Esophagus mucosa (tissue), 1 donor: ENCODE results near the gene SLC39A11. TPM values are rescaled to one million over a fixed set of nuclear protein-coding genes. Genes with fewer than 3 reads are reported as not detected.
A peak's percentile ranks its signal among the peaks of the same experiment; 100 is the strongest.
"Not testable (repeated sequence)": the region's sequence is repeated elsewhere in the genome, so short reads cannot be mapped to it uniquely, and the experiment has no call there.

Experiments
- ATAC-seq: fragments of 200-7000 bp; cut with Tn5 transposase; one replicate; pipeline ENCODE4 v1.9.1; 2020
- total RNA-seq: library from RNA; stranded (reverse); gene quantifications from one replicate; pipeline ENCODE4 v1.2.4, GENCODE V29; 2023
- donor health status: DM: yes; HTN: yes; CAD: no.

Gene SLC39A11
- total RNA-seq, 1 donor from 2014 or later, result 32.8 TPM

DNA sequence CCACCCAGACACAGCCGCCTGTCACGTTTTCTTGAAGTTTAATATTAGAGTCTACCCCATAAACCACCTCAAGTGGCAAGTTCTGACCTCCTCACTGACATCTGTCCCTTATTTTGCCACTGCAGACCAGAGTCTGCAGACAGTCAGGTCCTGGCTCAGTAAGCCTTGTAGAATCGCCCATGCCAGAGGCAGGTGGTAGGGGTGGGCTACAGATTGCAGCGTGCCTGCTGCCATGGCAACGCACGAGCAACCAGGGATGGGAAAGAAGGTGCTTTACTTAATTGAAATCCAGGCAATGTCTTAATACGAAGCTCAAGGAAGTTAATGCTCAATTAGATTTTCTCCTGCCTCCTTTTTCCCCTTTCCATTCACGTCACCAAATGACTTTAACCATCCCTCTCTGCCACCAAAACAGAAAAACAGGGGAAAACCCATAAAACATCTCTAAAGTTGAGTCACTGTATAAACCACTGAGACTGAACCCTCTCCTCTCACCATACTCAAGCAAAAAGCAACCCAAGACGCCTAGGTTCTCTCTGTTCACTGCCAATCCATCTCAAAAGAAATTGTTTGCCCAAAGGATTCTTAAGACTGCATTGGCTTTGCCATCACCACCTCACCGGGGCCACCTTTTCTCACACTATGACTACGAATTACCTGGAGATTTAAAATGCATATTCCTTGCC, 228.8 kb downstream of the SLC39A11 start:
- ATAC-seq, result no peak

DNA sequence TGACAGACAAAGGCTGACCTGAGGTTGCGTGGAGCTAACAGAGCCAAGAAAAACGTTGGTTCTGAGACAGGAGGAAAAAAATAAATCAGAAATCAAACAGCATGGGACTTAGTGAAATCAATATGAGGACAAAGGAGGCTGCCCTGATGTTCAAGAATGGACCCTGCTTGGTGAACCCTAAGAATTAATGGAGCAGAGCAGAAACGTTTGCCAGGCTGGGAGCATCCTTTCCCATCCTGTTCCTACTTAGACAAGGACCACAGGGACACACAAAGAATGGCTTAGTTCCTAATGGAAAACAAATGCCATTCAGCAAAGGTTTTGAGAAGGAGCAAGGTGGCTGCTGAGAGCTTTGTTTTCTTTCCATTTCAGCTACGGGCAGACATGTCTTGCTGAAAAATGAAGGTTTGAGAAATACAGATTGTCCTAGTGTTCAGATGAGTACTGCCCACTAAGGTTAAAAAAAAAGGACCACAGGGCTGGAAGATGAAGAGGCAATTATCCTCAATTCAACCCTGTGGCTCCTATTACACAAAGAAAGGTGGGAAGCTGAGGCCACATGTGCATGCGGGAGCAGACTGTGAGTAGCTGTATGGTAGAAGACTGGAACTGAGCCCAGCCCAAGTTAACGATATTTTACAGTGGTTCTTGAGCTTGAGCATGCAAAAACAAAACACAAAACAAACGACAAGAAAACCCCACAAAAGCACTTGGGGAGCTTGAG, 230.1 kb downstream of the SLC39A11 start:
- no peak for ATAC-seq

DNA sequence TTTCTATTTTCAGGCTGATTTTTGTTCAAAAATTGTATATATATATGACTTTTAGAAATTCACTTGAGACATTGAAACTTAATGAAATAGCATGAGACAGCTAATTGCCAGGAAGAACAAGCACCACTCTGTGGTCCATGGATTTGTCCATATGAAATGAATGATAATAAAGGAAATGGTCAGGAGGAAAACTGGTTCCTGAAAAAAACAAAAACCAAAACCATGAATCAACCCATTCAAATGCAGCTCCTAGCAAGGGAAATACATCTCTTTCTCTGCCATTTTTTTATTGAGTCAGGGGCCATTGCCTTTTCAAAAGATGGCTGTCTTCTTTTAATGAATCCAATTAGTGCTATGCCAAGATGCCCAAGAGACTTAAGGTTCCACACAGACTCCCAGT, 230.7 kb downstream of the SLC39A11 start:
- no peak for ATAC-seq

DNA sequence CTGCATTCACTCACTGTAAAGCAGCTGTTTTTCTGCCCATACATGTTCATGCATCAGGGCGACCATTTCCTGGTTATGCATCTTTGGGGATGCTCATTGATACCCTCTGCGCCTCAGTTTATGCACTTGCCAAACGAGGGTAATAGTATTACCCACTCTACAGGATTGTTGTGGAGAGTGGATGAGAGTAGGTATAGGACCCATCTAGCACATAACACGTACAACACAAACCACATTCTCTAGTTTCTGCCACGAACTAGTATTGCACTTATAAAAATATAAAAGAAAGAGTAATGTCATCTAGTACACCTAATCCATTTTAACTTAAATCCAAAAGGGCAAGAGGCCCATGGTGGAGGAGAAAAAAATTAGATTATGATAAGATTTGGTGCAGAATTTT, 231.7 kb downstream of the SLC39A11 start:
- no peak for ATAC-seq

DNA sequence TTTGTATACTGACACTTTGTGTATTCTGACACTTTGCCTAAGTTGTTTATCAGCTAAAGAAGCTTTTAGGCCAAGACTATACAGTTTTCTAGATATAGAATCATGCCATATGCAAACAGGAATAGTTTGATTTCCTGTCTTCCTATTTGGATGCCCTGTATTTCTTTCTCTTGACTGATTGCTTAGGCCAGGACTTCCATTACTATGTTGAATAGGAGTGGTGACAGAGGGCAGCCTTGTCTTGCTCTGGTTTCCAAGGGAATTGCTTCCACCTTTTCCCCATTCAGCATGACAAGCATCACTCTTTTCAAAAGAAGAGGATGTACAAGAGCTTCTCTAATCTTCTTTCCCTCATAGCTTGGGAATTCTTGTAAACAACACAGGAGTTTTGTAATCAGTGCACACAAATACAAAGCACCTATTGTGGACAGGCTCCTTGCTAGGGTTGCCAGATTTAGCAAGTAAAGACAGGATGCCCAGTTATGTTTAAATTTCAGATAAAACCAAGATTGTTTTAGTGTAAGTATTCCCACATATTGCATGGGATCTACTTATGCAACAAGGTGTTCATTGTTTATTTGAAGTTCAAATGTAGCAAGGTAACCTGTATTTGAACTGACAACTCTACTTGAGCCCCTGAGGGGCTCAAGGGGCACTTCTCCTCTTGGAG, 233.5 kb downstream of the SLC39A11 start:
- no peak for ATAC-seq

DNA sequence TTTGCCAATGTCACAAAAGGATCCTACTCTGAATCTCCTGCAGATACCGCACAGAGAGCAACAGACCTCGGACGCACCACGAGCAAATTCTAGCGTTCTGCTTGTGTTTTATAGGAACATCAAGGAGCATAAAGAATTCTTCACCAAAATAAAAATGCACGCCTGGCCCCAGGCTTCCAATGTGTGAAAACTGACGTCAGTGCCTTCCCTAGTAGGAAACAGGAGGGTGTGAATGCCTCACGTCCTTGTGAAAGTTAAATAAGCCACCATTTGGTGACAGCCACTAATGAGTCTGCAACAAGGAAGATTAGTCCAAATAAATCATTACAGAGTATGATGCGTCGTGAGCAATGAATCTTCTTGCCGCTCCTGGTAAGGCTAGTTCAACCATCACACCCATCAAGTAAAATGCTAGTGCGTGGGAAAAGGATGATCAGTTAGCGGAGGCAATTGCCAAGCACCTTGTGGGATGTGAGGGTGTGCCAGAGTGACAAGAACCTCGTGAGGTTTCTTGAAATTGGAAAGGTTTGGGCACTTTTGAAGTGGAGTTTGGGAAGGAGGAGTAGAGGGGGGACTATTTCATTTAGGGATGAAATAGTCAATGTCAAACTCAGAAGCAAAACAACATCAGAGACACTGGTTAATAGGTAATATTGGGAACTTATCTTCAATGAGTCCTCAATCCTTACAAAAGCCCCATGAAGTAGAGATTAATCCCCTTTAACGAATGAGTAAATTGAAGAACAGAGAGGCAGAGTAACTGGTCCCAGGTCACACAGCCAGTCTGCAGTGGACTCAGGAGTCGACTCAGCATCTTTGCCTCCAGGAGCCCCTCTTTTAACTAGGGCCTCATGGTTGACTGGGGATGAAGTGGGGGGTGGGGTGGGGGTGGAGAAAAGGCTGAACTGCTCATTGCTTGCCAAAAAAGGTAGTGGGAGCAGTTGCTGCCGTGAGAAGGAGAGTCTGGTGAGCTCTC, 238.8 kb downstream of the SLC39A11 start:
- ATAC-seq, result peak; percentile 46

DNA sequence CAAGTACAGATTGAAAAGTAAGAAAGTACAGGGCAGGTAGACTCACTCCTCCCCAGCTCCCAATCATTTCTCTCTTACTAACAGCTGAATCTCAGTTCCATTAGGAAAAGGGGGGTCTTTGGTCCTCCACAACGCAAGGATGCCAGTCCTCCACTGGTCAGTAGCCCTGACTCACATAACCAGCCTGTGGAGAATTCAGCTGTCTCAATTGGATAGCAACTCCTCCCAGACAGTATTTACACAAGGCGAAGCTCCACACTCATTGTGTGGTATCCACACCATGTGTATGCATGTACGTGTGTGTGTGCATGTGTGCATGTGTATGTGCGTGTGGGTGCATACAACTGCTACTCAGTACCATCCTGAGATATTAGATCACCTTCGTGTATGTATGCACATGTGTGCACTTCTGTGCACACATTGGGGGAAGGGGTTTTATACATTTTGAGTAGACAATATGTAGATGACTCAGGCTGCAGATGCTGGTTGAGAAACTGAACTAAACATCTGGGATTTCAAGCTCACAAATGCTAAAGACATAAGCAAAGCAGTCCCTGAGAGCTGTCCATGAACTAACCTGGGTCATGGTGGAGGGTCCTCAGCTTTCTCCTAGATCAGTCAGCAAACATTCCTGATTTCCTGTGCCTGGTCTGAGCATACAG, 240.1 kb downstream of the SLC39A11 start:
- ATAC-seq, result no peak

DNA sequence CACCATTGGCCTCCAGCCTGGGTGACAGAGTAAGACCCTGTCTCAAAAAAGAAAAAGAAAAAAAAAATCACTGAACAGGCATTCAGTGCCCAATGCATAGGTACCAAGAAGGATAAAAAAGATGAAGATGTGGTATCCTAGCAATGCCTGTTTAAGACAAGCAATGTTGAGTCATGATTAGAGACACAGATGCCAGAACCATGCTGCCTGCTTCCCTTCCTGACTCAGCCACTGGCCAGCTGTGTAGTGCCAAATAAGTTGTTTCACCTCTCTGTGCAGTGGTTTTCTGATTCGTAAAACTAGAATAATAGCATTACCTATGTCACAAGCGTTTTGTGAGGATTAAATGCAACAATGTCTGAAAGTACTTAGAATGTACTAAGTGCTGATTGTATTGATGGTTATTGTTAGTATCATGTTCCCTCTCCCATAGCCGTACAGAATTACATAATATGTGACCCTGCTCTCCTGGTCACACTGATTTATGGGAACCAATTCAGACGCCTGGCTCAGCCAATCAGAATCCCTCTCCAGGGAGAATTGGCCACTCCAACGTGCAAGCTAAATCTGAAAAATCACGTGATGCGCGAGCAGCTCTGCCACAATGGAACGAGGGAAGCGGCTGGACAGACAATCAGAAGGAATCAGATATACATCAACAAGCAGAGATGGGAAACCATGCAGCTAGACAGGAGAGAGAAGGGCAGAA, 241.9 kb downstream of the SLC39A11 start:
- peak; percentile 62 for ATAC-seq

DNA sequence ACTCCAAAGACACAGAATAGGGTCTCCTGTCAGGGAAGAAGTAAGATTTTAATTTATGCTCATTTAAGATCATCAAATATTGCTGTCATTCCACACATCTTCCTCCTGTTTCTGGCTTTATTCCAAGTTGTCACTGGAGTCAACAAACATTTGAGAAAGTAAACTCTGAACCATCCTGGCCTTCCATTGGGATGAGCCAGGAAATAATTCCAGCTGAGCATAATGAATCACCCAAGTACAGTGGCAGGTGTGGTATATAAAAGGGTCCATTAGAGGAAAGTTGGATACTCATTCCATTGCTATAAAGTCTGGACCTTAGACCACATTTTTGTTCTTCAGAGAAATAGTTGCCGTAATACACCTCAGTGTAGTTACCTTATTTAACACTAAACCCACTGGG, 246.1 kb downstream of the SLC39A11 start:
- no peak for ATAC-seq

DNA sequence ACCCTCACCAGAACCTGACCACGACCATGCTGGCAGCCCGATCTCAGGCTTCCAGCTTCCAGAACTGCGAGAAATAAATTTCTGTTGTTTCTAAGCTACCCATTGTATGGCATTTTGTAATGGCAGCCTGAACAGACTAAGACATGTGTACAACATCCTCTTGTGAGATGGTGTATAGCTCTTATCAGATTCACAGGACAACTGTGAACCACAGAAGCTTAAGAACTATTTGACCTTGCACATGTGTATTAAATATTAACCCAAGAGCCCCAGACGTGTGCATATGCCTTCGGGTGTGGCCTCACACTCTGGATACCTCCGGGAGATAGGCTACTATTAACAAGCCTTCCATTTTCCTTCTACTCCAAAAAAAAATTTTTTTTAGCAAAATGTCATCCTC, 248.9 kb downstream of the SLC39A11 start:
- ATAC-seq, result no peak

DNA sequence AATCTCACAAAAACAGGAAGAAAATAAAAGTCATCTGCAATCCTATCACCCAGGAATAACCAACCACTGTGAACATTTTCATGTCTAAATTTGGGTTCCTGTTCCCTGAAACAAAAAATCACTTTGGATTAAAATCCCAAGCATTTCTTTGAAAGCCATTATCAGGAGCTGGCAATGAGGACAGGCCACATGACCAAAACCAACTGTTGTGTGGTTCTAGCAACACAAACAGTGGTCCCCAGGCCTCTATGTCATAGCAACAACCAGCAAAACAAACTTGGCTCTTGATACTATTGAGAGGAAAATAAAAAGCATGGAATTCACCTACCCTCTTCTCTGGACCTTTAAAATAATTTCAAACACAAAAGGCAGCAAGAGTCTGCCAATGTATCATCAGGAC, 252.5 kb downstream of the SLC39A11 start:
- no peak for ATAC-seq

DNA sequence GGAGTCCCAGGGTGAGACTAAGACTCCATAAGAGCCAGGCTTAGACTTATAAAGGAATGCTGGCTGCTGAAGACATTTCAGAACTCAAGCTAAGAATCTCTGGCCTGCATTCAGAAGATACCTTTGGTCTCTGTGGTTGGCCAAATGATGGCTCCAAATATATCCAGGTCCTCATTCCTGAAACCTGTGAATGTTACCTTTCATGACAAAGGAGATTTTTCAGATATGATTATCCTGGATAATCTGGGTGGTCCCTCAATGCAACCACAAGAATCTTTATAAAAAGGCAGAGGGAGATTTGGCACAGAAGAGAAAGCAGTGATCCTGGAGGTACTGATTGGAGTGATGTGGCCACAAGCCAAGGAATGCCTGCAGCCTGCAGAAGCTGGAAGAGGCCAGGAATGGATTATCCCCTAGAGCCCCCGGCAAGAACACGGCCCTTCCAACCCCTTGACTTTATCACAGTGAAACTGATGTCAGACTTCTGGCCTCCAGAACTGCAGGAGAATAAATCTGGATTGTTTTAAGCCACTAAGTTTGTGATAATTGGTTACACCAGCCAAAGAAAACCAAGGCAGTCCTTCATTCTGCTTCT, 253.3 kb downstream of the SLC39A11 start:
- no peak for ATAC-seq

DNA sequence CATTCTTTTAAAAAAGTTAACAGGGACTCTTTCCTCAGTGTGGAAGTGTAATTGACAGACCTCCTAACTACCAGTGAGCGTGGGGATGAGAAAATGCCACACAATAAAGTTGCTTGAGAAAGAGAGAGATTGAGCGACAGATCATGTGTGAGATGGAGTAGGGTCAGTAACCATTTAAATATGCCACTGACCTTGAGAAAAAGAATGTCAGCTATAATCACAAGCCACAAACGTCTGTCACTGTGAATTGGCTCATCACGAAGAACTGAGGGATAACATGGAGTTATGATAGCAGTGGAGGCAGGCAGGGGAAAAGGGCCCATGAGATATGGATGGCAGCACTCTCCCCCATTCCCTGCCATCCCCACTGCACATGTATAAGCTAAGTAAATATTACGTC, 253.9 kb downstream of the SLC39A11 start:
- no peak for ATAC-seq

DNA sequence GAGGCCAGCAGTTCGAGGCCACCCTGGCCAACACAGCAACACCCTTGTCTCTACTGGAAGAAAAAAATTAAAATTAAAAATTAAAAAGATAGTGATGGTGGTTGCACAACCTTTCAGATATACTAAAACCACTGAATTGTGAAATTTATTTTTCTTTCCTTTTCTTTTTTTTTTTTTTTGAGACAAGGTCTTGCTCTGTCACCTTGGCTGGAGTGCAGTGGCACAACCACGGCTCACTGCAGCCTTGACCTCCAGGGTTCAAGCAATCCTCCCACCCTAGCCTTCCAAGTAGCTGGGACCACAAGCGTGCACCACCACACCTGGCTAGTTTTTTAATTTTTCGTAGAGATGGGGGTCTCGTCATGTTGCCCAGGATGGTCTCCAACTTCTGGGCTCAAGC, 254.4 kb downstream of the SLC39A11 start:
- ATAC-seq, result no peak

DNA sequence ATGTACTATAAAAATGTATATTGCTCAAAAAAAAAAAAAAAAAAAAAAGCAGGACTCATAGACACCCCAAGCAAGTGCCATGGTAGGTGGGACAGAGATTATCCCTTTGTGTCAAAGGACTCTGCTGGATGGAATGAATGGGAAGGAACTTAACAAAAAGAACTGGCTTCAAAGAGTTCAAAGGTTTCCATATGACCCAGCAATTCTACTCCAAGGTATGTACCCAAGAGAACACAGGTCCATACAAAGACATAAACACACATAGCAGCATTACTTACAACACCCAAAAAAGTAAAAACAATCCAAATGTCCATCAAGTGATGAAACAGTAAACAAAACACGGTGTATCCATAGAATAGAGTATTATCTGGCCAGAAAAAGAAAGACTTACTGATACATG, 255.2 kb downstream of the SLC39A11 start:
- no peak for ATAC-seq

DNA sequence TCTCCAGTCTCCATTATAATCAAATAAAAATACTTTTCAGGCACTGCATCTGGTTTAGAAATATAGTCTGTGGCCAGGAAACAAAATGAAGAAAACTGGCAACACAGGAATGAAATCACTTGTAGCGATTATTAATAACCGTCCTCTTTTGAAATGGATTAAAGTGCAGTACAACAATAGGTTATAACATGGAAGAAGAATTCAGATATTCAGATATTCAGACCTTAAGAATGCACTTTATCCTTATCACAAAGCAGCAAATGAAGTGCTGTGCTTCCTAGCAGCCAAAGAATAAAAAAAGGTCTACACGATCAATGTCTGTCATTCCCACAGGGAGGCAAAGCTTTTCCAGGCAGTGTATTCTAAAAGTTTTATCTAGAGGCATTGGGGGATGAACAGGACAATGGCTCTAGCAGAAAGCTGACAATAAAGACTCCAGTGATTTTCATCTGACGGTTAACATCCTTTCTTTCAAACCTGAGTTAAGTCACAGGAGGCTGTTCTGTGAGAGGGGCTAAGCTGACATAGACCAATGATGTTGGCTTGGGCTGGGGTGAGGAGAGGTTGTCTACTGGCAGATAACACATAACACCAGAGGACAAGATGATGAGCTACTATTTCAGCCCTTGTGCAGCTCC, 259.2 kb downstream of the SLC39A11 start:
- ATAC-seq, result no peak

DNA sequence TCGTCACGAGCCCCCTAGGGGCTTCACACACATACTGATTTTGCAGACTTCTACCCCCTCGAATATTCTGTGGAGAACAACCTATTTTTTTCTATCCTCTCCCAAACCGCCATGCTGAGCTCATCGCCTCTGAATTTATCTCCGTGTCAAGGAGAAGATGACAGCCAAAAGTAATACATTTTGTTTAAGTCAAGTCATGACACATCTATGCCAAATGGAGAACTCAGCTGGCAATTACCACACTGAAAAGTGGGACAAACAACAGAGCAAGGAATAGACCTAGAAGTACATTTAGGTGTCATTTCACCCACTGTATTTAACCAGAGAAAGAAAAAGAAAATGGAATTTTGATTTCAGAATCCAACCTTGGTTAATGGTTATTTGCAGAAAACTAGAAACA, 260.2 kb downstream of the SLC39A11 start:
- no peak for ATAC-seq

DNA sequence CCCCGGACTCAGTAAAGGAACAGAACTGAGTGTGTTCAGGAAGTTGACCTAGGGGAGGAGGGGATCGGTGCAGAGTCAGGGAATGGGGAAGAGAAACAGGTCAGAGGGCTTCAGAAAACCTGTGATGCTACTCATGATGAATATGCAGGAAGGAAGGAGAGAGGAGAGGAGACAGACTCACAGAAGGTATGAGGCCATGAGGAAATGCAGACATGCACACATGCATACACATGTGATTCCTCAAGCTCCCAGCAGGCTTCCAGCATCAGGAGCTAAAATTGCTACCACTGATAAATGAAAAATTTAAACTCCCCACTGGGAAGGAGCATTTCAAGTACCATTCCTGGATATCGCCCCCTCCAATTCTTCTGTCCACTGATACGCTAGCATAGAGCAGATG, 262.6 kb downstream of the SLC39A11 start:
- no peak for ATAC-seq

DNA sequence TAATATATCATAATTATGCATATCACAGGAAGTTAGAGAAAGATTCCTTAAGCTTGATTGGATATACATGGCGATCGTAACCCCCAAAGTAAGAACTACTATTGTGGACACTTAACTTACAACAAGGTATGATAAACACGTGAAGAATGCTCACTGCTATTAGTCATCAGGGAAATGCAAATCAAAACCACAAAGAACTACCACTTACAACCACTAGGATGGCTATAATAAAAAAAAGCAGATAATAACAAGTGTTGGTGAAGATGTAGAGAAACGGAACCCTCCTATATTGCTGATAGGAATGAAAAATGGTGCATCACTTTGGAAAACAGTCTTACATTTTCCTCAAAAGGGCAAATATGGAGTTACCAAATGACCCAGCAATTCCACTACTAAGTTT, 265.9 kb downstream of the SLC39A11 start:
- no peak for ATAC-seq

DNA sequence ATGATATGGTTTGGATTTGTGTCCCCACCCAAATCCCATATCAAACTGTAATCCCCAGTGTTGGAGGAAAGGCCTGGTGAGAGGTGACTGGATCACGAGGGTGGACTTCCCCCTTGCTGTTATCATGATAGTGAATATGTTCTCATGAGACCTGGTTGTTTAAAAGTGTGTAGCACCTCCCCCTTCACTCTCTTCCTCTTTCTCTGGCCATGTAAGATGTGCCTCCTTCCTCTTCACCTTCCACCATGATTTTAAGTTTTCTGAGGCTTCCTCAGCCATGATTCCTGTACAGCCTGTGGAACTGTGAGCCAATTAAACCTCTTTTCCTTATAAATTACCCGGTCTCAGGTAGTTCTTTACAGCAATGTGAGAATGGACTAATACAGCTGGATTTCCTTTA, 266.4 kb downstream of the SLC39A11 start:
- not testable (repeated sequence) for ATAC-seq

DNA sequence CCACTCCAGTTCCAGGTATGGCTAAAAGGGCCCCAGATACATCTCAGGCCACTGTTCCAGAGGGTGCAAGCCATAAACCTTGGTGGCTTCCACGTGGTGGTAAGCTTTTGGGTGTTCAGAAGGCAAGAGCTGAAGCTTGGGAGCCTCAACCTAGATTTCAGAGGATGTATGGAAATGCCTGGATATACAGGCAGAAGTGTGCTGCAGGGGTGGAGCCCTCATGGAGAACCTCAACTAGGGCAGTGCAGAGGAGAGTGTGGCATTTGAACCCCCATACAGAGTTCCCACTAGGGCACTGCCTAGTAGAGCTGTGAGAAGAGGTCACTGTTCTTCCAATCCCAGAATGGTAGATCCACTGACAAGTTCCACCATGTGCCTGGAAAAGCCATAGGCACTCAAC, 267.3 kb downstream of the SLC39A11 start:
- ATAC-seq, result no peak
